GM12892 (cell line): ENCODE data around the gene NKX1-1.

Experiments used
- POLR2A ChIP-seq: IDR thresholded peaks from 2 replicates; pipeline ENCODE4 v1.6.1; 2011; ENCODE audit warnings: low read depth, low read length, control low read depth
- POLR2AphosphoS5 ChIP-seq: IDR thresholded peaks from 2 replicates; pipeline ENCODE4 v1.6.1; 2011; ENCODE audit warnings: low read depth, low read length, control low read depth
- TAF1 ChIP-seq: IDR thresholded peaks from 2 replicates; pipeline ENCODE4 v1.6.1; 2011; ENCODE audit warnings: low read depth, mild to moderate bottlenecking, control low read depth, low read length, borderline replicate concordance

GRCh38 chr4:1365271-1366178, 40.7 kb downstream of the NKX1-1 start:
- TF ChIP-seq POLR2AphosphoS5 = no peak
- no peak for TF ChIP-seq POLR2A
- TF ChIP-seq TAF1 = no peak
